ENCODE data around the gene MYO1C.

The MYO1C gene

DNA sequence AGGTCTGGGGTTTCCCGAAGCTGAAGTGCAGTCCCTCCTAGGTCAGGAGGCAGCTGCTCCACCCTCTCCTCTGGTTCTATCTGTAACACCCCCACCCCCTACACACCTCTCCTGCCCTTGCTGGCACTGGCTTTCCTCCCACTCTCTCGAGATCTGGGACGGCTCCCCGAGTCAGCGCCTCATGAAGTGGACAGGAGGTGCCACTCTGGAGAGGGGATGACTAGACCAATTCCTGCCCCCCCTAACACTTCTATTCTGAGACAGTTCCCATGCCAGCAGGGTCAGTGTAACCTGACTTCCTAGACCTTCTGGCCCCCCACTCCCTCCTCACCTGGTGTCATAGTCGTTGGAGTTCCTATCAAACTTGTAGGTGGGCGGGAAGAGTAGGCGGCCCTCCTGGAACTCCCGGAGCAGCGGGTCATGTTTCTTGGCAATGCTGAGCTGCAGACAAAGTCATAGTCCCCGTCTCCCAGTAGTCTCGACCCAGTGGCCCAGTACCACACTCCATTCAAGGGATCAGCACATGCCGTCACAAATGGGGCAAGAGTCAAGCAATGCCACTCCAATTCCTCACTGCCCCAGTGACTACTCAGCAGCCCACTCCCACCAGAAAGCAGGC lies 14.3 kb upstream of the MYO1C start:
- no peak for DNase-seq (ENCODE audit: low spot score)

DNA sequence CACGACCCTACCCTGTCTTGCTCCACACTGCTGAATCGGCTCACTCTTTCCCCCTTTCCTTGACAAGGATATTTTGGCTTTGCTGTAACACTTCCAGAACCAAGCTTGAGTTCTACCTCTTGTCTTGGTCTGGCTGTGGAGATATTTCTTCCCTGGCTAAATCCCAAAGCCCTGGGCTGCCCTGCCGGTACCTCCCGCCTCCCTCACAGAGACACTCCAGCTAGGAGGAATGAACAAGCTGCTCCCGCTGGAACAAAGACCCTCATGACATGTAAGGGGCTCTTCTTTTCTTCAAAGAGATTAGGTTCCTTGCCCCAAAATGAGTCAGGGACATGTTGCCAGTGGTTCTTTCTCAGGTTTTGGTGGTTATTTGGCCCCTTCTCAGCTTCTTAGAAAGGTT lies 13.1 kb upstream of the MYO1C start:
- no peak for DNase-seq (ENCODE audit: low spot score)

- DNase-seq (ENCODE audit: low spot score) = no peak
Measured at GRCh38 chr17:1504866-1505265, 12.4 kb upstream of the MYO1C start.

DNA sequence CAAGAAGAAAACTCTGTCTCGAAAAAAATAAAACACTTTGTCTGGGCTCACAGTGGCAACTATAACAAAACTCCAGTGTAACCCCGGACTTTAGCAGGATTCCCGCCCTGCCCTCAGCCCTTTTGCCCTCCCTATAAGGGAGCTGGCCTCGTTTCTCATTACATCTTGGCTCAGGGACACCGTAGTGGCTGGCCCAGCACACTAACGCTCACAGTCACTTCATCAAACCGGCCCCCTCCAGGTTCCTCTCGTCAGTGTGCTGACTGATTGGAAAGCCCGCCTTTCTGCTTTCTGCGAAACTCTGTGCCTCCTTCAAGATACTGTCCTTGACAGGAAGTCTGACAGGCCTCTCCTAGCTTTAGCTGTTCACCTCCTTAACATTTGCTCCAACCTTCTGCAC lies 11.2 kb upstream of the MYO1C start:
- no peak for DNase-seq (ENCODE audit: low spot score)

DNA sequence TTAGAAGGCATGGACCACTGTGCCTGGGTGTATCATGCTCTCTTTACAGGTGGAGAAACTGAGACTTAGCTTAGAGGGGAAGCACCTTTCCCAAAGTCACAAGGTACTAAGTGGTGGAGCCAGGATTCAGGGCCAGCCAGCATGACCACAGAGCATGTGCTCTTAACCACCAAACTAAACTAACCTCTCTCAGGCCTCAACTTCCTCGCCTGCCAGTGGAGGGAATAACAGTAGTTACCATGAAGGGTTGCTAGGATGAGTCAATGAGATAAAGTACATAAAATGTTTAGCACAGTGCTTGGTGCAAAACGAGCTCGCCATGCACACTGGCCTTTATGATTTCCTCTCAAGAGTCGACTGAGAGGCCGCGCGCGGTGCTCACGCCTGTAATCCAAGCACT lies 6.4 kb upstream of the MYO1C start:
- no peak for DNase-seq (ENCODE audit: low spot score)

DNA sequence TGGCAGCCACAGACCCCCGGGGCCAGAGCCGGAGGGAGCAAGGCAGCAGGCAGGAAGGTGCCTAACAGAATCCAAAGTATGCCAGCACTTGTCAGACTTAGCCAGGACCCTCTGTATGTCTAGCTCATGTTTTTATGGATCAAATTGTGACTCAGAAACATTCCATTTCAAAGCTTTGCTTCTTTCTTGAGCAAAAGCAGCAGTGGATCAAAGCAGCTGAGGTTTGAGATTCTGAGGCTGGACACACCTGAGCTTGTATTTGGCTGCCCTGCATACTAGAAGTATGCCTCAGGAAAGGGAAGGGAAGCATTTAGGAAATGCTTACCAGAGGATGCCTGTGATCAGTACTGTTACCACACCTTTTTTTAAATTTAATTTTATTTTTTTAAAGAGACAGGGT lies 5.7 kb upstream of the MYO1C start:
- no peak for DNase-seq (ENCODE audit: low spot score)

- no peak for DNase-seq (ENCODE audit: low spot score)
Measured at GRCh38 chr17:1497831-1498230, 5.3 kb upstream of the MYO1C start.

- no peak for DNase-seq (ENCODE audit: low spot score)
Measured at GRCh38 chr17:1496869-1497268, 4.4 kb upstream of the MYO1C start.

- DNase-seq (ENCODE audit: low spot score) = no peak
Measured at GRCh38 chr17:1495265-1495989, 2.9 kb upstream of the MYO1C start.

GRCh38 chr17:1494736-1495253 lies 2.3 kb upstream of the MYO1C start:
- no peak for DNase-seq (ENCODE audit: low spot score)

DNA sequence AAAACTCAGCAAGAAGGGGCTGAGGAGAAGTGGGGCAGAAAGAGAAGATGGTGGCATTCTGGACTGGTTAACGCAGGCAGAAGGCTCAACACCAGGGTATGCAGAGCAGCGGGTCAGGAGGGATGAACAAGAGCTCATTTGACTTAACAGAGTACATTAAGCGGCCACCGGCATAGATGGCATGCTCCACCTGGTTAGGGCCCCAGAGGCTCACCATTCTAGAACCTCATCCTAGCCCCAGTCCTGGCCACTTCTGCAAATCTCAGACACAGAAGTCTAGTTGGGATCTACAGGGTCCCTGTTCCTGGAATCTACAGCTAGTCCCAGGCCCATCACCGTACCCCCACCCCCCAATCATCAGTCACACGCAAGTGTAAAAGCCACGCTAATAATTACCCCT lies 1.7 kb upstream of the MYO1C start:
- DNase-seq (ENCODE audit: low spot score) = no peak

DNA sequence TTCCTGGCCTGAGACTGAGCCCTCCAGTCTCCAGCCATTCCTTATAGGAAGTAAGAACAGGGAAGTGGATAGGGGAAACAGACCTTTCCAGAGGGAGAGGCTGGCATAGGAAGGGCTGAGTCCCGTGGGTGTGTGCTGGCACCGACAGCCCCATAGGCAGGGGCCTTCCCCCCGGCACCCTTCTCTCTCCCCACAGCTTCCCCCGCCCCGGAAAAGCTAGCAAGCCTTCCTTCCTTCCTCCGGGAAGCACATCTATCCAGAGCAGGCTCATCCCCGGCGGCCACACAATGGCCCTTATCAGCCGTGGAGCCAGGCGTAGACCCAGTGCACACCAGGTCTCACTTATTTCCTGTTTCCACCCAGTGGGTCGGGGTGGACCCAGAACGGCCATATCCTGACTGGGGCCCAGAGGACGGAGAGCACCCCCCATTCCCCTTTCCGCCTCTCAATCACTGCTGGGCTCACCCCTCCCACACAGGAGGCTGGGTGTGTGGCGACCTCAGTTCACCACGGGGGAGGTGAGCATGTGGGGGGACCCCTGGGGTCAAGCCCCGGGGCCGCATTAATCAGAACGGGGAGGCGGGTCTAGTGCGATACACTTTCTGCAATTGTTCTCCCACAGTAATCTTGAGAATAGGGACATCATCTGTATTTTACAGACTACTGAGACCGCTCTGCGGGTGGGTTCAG lies 950 bp upstream of the MYO1C start:
- DNase-seq (ENCODE audit: low spot score) = no peak

DNA sequence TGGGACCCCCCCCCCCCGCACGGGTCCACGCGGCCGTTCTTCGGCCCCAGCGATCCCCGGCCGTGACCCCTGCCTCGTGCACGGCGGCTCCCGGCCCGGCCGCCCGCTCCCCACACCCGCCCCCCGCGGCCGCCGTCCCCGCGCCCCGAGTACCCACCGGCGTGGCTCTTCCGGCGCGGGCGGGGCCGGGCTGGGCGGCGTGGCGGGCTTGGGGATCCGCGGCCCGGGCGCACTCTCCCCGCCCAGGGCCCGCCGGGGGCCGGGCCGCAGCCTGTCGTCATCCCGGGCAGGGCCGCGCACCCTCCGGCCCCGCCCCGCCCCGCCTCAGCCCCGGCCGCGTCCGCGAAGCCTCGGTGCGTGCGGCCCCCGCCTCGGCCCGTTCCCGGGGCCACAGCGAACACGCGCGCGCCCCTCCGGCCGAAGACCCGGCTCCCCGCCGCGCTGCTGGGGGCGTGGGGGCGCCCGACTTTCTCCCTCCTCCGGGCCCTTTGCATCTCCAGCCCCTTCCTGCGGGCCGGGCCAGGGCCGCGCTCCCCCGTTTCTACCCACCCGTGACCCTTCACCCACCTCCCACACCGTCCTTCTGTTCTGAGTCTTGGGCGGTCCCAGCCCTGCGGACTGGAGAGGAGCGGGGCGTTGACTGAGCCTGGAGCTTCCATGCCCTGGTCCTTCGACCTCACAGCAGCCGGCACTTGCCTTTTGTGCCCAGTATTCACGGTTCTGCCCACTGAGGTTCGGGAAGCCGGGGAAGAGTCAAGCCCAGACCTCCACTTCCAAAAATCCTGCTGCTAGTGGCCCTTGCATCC lies 840 bp downstream of the MYO1C start:
- DNase-seq (ENCODE audit: low spot score) = peak; percentile 23

DNA sequence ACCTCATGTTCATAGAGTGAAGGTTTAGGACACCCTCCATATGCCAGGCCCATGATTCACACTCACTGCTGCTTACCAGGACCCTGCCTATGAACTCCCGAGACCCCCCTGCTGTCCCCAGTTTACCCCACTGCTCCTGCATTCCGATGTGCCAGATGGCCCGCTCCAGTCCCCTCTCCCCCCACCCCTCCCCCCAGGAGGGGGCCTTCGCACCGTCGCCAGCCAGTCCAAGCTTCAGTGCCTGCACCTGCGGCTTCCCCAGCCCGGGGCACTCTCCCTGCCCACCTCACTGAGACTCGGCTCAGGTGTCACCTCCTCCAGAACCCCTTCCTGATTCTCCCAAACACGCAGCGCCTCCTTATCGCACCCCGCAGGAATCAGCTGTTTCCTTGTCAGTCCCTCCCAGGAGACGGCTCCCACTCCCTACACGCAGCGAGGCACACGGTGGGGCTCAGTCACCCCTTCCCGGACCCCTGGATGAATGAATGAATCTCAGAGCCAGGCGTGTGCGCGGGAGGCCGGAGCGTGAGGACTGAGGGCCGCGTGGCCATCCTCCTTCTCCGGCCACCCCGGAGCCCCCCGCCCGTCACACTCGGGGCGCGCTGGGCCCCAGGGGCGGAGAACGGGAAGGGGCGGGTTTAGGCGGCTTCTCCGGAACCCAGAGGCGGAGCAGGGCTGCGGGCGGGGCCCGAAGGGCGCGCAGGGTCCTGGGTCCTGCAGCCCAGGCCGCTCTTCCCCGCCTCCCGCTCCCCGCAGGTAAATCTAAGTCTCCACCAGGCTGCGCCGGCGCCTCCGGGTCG lies 1.6 kb downstream of the MYO1C start:
- no peak for DNase-seq (ENCODE audit: low spot score)

GRCh38 chr17:1488826-1489270 lies 3.6 kb downstream of the MYO1C start:
- DNase-seq (ENCODE audit: low spot score) = no peak

DNA sequence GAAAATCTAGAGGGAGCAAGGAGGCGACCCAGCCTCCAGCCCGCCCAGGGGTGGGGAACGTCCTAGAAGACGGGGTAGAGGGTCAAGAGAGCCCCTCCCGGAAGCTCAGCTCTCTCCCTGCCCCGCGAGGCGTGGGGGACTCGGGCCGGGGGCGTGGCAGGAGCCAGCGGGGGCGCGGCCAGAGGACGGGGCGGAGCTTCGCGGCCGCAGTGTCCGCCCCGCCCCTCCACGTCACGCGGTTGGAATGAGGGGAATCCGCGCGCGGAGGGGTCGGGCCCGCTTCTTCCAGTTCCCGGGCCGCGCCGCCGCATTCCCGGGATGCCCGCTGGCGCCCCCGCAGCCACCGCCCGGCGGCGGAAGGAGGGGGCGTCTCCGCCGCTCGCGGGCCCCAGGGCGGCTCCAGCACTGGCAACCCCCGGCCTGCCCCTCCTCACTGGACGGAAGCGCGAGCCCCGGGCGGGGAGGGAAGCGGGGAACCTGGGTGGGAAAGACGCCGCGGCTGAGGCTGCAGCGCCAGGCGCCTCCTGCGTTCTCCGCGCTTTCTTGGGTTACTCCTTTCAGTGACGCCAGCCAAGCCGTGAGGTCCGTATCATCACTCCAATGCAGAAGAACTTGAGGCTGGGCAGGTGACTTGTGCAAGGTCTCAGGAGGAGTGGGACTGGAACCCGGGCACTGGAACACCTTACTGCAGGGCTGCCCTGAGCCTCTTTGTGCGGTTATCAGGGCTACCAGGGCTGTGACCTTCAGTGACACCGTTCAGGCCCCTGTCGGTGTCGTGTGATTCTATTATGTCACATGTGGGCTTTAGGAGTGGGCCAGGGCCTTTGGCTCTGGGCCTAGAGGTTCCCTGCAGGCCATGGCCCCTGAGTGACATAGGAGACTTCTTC lies 4.3 kb downstream of the MYO1C start:
- DNase-seq (ENCODE audit: low spot score) = peak; percentile 64

DNA sequence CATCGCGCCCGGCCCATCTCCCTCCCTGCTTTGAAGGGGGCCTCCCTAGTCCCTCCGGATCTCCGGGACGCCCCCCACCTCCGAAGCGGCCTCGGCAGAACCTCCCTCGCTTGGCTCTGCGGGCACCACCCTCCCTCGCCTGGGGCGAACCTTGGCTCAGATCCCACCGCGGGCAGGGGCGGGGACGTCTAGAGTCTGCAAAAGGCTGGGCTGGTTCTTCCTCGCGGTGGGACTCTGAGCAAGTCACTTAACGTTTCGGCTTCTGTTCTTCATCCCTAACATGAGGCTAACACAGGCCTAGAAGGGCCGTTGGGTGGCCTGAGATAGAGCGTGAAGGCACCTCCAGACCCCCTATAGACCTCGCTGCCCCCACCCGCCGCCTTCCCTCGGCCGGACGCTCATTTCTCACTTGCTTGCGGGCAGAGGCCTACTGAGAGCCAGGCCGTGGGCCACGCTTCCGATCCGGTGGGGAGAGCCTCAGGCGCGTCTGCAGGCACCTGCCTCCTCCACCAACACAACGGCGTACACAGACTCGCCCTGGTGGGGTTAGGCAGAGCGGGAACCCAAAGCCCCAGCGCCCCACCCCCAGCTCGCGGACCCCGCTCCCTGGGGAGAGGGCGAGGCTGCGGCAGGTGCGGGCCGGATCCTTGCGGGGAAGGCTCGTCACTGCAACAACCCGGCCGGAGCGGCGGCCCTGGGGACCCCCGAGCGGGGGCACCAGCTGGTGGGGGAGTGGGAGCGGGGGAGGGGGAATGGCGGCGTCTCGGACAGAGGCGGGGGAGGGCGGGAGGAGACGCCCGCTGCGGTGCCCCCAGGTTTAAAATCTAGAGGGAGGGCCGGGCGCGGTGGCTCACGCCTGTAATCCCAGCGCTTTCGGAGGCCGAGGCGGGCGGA lies 5.4 kb downstream of the MYO1C start:
- no peak for DNase-seq (ENCODE audit: low spot score)

DNA sequence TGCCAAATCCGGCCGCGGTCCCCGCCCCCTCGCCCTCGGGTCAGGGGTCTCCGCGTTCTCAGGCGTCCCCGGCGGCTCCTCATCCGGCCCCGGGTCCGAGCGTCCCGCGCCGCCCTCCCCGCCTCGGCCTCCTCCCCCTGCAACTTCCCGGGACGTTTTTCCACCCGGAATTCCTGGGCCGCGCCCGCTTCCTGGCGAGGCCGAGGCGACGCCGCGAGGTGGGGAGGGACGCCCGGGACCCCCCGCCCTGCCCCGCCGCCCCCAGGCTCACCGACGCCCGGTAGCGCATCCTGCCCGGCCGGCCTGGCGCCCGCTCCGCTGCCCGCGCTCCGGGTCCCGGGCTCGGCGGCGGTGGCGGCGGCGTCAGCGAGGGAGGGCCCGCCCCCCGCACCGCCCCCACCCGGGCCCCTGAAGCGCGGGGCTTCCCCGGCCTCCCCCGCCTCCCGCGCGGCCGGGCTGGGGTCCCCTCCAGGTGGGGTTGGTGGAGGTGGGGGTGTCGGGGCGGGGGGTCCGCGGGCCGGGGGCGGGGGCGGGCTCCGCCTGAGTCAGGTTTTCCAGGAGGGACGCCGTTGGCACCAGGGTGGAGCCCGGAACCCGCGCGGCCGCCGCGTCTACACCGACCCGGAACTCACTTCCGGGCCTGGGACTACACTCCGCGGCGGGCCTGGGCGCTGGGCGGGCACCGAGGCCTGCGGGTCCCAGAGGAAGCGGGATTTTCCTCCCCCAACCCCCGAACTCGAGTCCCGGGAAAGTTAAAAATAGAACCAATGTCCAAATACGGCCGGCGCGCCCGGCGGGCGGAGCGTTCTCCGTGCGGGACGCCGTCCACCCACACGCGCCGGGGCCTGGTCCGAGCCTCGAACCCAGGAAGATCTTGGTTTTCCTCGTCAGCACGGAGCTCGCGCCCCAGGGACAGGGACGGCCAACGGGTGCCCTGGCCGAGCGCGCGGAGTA lies 6.8 kb downstream of the MYO1C start:
- DNase-seq (ENCODE audit: low spot score) = no peak

All from putamen (tissue), 1 donor.